A673 (cell line): Measurements from ENCODE around the gene ERAP2.

ENCODE experiments used
- CTCF ChIP-seq: fragments of 300-800, 200-600 bp; sonication (generic); conservative IDR thresholded peaks from 2 replicates; pipeline ENCODE4 v1.5.1; 2017; ENCODE audit warnings: low read depth, mild to moderate bottlenecking, antibody characterized with exemption, low read length, moderate library complexity, mixed read lengths
- EZH2 ChIP-seq: fragments of 200-600 bp; sonication (generic); IDR thresholded peaks from 2 replicates; pipeline ENCODE4 v1.6.1; 2017; ENCODE audit warnings: borderline replicate concordance, low read depth, mild to moderate bottlenecking, mixed read lengths, antibody characterized with exemption, low read length; ENCODE audit not compliant: poor library complexity, severe bottlenecking

DNA sequence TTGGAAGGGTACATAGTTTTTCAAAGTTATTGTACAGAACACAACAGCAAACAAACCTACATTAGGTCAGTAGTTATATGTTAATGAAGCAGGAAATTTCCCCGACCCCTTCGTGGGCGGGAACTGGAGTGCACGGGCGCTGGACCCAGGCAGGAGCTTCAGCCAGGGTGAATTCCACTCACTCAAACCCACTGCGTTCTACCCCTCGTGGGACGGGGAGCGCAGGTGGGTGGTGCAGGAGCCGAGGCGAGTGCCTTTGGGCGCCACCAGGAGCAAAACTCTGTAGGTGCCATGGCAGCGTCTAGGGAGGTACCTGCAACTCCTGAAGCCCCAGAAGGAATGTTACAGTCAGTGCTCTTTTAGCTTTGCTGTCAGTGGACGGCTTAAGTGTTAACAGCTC lies 39.0 kb upstream of the ERAP2 start:
- TF ChIP-seq CTCF (no peak), EZH2 (no peak)
